ENCODE results near the gene DHRS12.

The DHRS12 gene

GRCh38 chr13:51803422-51804294 is at the start of gene DHRS12:
Gene DHRS12 (minus strand): TSS chr13:51804163. CDS start chr13:51799659, 4,504 bp downstream.
- peak; percentile 67 for DNase-seq (ENCODE audit: low read depth)

GRCh38 chr13:51849145-51850101 is 45.5 kb upstream of the DHRS12 start:
- no peak for DNase-seq (ENCODE audit: low read depth)

- DNase-seq (ENCODE audit: low read depth): no peak
These were observed 44.7 kb upstream of the DHRS12 start for GRCh38 chr13:51848674-51849073.

- DNase-seq (ENCODE audit: low read depth): no peak
These were observed 42.8 kb upstream of the DHRS12 start for GRCh38 chr13:51846756-51847155.

GRCh38 chr13:51845574-51846318 is 41.8 kb upstream of the DHRS12 start:
- no peak for DNase-seq (ENCODE audit: low read depth)

- DNase-seq (ENCODE audit: low read depth): peak; percentile 37
These were observed 41.1 kb upstream of the DHRS12 start, which contains the start of gene TMEM272 for GRCh38 chr13:51844862-51845573. Gene TMEM272 (minus strand): TSS chr13:51845177. CDS start chr13:51838530, 6,647 bp downstream.

GRCh38 chr13:51843529-51843928 is 39.6 kb upstream of the DHRS12 start:
- no peak for DNase-seq (ENCODE audit: low read depth)

GRCh38 chr13:51841732-51842131 is 37.8 kb upstream of the DHRS12 start:
- DNase-seq (ENCODE audit: low read depth): no peak

- DNase-seq (ENCODE audit: low read depth): no peak
These were observed 37.0 kb upstream of the DHRS12 start for GRCh38 chr13:51840917-51841316.

GRCh38 chr13:51839711-51840540 is 36.0 kb upstream of the DHRS12 start:
- DNase-seq (ENCODE audit: low read depth): no peak

- no peak for DNase-seq (ENCODE audit: low read depth)
These were observed 34.4 kb upstream of the DHRS12 start for GRCh38 chr13:51838240-51838846.

- no peak for DNase-seq (ENCODE audit: low read depth)
These were observed 33.1 kb upstream of the DHRS12 start for GRCh38 chr13:51837016-51837415.

- no peak for DNase-seq (ENCODE audit: low read depth)
These were observed 30.7 kb upstream of the DHRS12 start for GRCh38 chr13:51834581-51835171.

- DNase-seq (ENCODE audit: low read depth): no peak
These were observed 30.0 kb upstream of the DHRS12 start for GRCh38 chr13:51833980-51834379.

GRCh38 chr13:51832471-51833152 is 28.6 kb upstream of the DHRS12 start:
- no peak for DNase-seq (ENCODE audit: low read depth)

- DNase-seq (ENCODE audit: low read depth): no peak
These were observed 27.6 kb upstream of the DHRS12 start for GRCh38 chr13:51831519-51831918.

GRCh38 chr13:51829568-51829899 is 25.6 kb upstream of the DHRS12 start:
- DNase-seq (ENCODE audit: low read depth): no peak

- DNase-seq (ENCODE audit: low read depth): no peak
These were observed 25.0 kb upstream of the DHRS12 start for GRCh38 chr13:51828730-51829567.
